Psoas muscle (tissue), 8 donors: Measurements from ENCODE around the gene IL24. TPM values are rescaled to one million over a fixed set of nuclear protein-coding genes. Genes with fewer than 3 reads are reported as not detected.

ENCODE experiments used
- ATAC-seq, 4 donors: fragments of 200-7000 bp; cut with Tn5 transposase; one replicate each; pipeline ENCODE4 v1.9.1; 2020; ENCODE audit warnings: moderate library complexity in 3 of 4, mild to moderate bottlenecking in 2 of 4
- DNase-seq, 2 donors: peaks; one replicate each; pipeline ENCODE4 v3.0.0-alpha.2; 2020
- H3K27ac ChIP-seq: fragments of 200-600 bp; one replicate; pipeline ENCODE4 v1.8.0; 2022
- H3K27me3 ChIP-seq, 3 donors: fragments of 200-600 bp in 1 of 3; one replicate each; pipeline versions ENCODE4 v1.6.1 to v1.8.0; 2013 to 2022; ENCODE audit warnings: low read length in 2 of 3, mild to moderate bottlenecking in 2 of 3, moderate library complexity in 1 of 3; ENCODE audit not compliant: insufficient read depth in 3 of 3
- H3K36me3 ChIP-seq, 2 donors: fragments of 200-600 bp in 1 of 2; one replicate each; pipeline versions ENCODE4 v1.6.1 to v1.8.0; 2013 to 2022; ENCODE audit warnings: low read depth in 1 of 2, mild to moderate bottlenecking in 1 of 2, moderate library complexity in 1 of 2; ENCODE audit not compliant: insufficient read depth in 1 of 2
- H3K4me1 ChIP-seq: fragments of 200-600 bp; one replicate; pipeline ENCODE4 v1.8.0; 2022
- H3K4me3 ChIP-seq: fragments of 200-600 bp; one replicate; pipeline ENCODE4 v1.8.0; 2022; ENCODE audit warnings: mild to moderate bottlenecking
- H3K9me3 ChIP-seq: fragments of 200-600 bp; one replicate; pipeline ENCODE4 v1.8.0; 2022
- WGBS, 3 donors: extraction: QIAGEN DNeasy Blood & Tissue Kit; methylation state at CpG; one replicate each; pipeline versions ENCODE4 v1.1.6 to v1.1.7; 2013; 5-methylcytosine and 5-hydroxymethylcytosine counted together
- intact Hi-C, 2 donors: fragments of 100-400 bp; cut with DNase I; formaldehyde crosslinking; loops; one replicate each; pipeline versions ENCODE4 v1.11.0 to v1.14.2; 2022
- polyA plus RNA-seq, 3 donors: library from polyadenylated mRNA; stranded (reverse); fragments of 200-250 nt; gene quantifications; one replicate each; pipeline ENCODE4 v1.2.3, GENCODE V29; 2013
- total RNA-seq, 4 donors: library from RNA; stranded (reverse); fragmentation: NEBNext Ultra II Directional in 2 of 4; extraction: Animal tissue kit (Norgen Biotek cat#: 25700) in 2 of 4; gene quantifications; one replicate each; pipeline versions ENCODE4 v1.2.1 to v1.2.4, GENCODE V29; 2021 to 2023
- TF ChIP-seq, protein P1 (sequence below): fragments of 200-600 bp; IDR thresholded peaks from one replicate; pipeline ENCODE4 v1.8.0; 2022; ENCODE audit warnings: antibody characterized with exemption
- donor health status: healthy with polysubstance abuse.
- donor health status: DM: no; HTN: no; CAD: no; lungs with moderate emphysema.
- donor health status: Bipolar disorder and iron deficiency.
- donor health status: healthy.
- donor health status: DM: yes; HTN: yes; CAD: no.
- donor health status: DM: no; HTN: no; CAD: no.
- donor health status: DM: no; HTN: no; CAD: no.
- donor health status: DM: yes; HTN: yes; CAD: no.

Gene IL24
- total and polyA plus RNA-seq, 7 donors = 0.05 to 20.3 (median 0.23) TPM; not detected in 2

DNA sequence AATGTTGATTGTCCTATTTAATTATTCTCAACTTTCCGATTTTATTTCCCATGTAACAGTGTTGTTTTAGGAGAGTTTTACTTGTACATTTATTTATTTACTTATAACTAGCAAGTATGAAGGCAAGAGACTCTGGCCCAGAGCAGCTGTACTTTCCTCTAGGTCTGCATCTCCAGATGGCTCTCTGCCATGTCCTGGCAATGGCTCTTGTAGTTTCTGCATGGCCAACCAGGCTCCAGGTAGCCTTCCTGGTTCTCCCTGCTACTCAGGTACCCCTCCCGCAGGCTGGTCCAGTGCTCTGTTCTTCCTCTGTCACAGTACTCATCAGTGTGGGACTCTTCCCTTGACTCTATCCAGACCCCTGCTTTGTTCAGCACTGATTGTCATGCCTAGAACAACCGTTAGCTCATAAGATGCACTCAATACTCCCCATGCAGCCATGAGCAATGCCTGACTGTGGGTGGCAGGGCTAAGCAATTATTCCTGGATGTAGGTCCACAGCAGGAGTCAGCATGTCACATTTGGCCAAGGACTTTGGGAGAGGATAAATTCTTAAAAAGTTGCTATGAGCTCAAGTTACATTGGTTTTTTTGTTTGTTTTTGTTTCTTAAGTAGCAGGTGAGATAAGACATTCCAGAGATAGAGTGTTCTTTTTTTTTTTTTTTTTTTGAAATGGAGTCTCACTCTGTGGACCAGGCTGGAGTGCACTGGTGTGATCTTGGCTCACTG lies 42.7 kb upstream of the IL24 start:
- Histone ChIP-seq H3K27me3 (no peaks in the 10 kb centered on the region), H3K4me1 (no peaks in the 10 kb centered on the region), H3K36me3 (no peaks in the 10 kb centered on the region), H3K27ac (no peak overlapping the region), H3K9me3 (peaks cover 3% of the 10 kb centered on the region), H3K4me3 (no peak overlapping the region)
- no peak for DNase-seq
- ATAC-seq = no peak
- 75 to 76% (median 76%) methylated on average over 3 of the region's 3 CpGs for WGBS, 3 donors
- intact Hi-C loops = no loop called here
- TF ChIP-seq, protein P1, sequence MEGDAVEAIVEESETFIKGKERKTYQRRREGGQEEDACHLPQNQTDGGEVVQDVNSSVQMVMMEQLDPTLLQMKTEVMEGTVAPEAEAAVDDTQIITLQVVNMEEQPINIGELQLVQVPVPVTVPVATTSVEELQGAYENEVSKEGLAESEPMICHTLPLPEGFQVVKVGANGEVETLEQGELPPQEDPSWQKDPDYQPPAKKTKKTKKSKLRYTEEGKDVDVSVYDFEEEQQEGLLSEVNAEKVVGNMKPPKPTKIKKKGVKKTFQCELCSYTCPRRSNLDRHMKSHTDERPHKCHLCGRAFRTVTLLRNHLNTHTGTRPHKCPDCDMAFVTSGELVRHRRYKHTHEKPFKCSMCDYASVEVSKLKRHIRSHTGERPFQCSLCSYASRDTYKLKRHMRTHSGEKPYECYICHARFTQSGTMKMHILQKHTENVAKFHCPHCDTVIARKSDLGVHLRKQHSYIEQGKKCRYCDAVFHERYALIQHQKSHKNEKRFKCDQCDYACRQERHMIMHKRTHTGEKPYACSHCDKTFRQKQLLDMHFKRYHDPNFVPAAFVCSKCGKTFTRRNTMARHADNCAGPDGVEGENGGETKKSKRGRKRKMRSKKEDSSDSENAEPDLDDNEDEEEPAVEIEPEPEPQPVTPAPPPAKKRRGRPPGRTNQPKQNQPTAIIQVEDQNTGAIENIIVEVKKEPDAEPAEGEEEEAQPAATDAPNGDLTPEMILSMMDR = no peak

DNA sequence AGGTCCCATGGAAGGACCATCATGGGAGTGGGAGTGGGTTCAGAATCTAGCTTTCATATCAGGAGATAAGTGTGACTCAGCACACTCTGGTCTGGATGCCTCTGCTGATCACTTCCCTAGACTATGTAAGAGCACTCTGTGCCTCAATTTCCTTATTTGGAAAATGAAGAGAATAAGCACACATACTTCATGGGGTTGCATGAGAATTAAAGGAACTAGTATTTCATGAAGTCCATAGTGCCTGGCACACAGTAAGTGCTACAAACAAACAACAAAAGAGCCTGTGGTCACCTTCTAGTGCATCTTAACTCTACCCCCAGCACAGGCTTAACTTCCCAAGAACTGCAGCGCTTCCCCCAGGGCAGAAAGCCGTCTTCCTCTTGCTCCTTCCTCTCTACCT lies 41.4 kb upstream of the IL24 start:
- Histone ChIP-seq H3K27ac (no peak overlapping the region), H3K36me3 (no peaks in the 10 kb centered on the region), H3K4me3 (no peak overlapping the region), H3K9me3 (peaks cover 3% of the 10 kb centered on the region), H3K4me1 (no peaks in the 10 kb centered on the region), H3K27me3 (peaks cover 0 to under 1% (median 0%) of the 10 kb centered on the region in 3 donors)
- TF ChIP-seq, protein P1 = no peak
- intact Hi-C loops = no loop called here
- DNase-seq (no peak), ATAC-seq (no peak)
- 88 to 92% (median 88%) methylated on average over 2 of the region's 2 CpGs for WGBS, 3 donors

DNA sequence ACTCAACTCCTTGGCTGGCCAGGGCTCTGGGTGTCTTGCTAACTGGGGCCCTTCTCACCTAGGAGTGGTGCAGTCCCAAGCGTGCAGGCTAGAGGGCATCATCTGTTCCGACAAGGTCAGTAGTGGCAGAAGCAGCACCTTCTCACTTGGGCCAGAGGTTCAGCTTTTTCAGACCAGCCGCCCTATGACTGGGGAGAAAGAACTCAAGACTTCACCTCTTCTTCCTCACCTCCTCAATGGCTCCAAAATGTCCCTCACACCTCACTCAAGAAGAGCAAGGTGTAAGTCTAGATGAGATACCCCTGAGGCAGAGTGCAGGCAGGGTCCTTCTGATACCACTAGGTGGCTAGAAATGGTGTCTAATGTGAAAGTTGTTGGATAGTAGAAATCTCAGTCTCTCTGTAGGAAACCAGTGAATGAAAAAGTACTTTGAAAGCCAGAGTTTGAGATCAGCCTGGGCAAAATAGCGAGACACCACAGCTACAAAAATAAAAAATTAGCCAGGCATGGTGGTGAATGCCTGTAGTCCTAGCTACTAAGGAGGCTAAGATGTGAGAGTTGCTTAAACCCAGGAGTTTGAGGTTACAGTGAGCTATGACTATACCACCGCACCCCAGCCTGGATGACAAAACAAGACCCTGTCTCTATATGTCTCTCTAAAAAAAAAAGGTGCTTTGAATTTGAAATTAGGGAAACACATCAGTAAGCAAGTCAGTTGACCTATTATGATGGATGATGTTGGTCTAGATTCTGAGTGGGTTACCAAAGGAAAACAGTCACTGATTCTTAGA lies 40.4 kb upstream of the IL24 start:
- Histone ChIP-seq H3K4me3 (no peak overlapping the region), H3K9me3 (peaks cover 3% of the 10 kb centered on the region), H3K27ac (no peak overlapping the region), H3K36me3 (no peaks in the 10 kb centered on the region), H3K4me1 (no peaks in the 10 kb centered on the region), H3K27me3 (peaks cover 0 to 5% (median 0%) of the 10 kb centered on the region in 3 donors)
- TF ChIP-seq, protein P1 = peak; percentile 4
- intact Hi-C loops = no loop called here
- DNase-seq (no peak), ATAC-seq (no peak)
- 86 to 91% (median 89%) methylated on average over 5 of the region's 5 CpGs for WGBS, 3 donors

DNA sequence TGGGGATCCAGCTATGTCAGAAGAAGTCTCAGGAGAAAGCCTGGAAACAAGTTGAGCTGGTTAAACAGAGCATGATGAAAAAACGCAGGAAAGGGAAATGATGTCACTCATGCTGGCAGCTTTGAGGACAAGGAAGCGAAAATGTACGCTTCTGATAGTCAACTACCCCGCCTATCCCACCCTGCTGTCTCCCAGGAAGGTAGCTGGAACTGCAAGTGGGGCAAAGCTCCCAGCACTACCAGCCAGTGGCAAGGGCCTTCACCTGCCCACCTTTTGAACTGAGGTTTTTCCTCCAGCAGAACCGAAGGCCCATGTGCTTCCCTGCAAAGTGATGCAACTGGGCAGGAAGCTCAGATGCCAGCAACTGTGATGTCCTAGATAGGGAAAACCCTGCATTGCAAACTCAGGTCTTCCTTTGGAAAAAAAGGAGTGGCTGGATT lies 38.1 kb upstream of the IL24 start:
- 49 to 67% (median 62%) methylated on average over 5 of the region's 5 CpGs for WGBS, 3 donors
- TF ChIP-seq, protein P1 = no peak
- Histone ChIP-seq H3K4me3 (no peak overlapping the region), H3K4me1 (no peaks in the 10 kb centered on the region), H3K27me3 (peaks cover 0 to 5% (median 0%) of the 10 kb centered on the region in 3 donors), H3K9me3 (no peaks in the 10 kb centered on the region), H3K36me3 (no peaks in the 10 kb centered on the region), H3K27ac (no peak overlapping the region)
- ATAC-seq = no peak
- no peak for DNase-seq
- intact Hi-C loops = no loop called here
